GM12878 (cell line): Measurements from ENCODE around the gene UBE2D3. TPM values are rescaled to one million over a fixed set of nuclear protein-coding genes. Genes with fewer than 3 reads are reported as not detected.

Source experiments
- ATAC-seq: fragments of 200-7000 bp; cut with Tn5 transposase; 3 replicates; pipeline ENCODE4 v1.9.1; 2020; ENCODE audit warnings: mild to moderate bottlenecking, moderate library complexity
- BruUV-seq: library from RNA; stranded (reverse); fragments of 400-500 nt; replicated peaks from 2 replicates; lab custom pipeline; 2021; lab: Mats Ljungman, UMichigan
- CTCF ChIA-PET: fragments of 300-600 bp; sonication (Branson Sonifier 250); formaldehyde crosslinking; extraction: SDS; loops from one replicate; lab custom pipeline; 2021; ENCODE audit warnings: inconsistent platforms; lab: Yijun Ruan, JAX
- POLR2A ChIA-PET: fragments of 350-600 bp; formaldehyde crosslinking; extraction: SDS; loops from one replicate; lab custom pipeline; 2021; ENCODE audit warnings: inconsistent platforms; lab: Charles Lee
- RAD21 ChIA-PET: fragments of 300-600 bp; sonication (Branson Sonifier 250); formaldehyde crosslinking; loops from one replicate; lab custom pipeline; 2023; ENCODE audit warnings: antibody characterized with exemption; ENCODE audit not compliant: unreplicated experiment; lab: Charles Lee
- SMC1A ChIA-PET: fragments of 300-600 bp; sonication (Branson Sonifier 250); formaldehyde crosslinking; loops from one replicate; lab custom pipeline; 2023; ENCODE audit not compliant: unreplicated experiment, uncharacterized antibody; lab: Charles Lee
- DNase-seq: peaks from one replicate; pipeline ENCODE4 v3.0.0-alpha.2; 2011; ENCODE audit warnings: low read depth, low spot score
- FAIRE-seq: peaks from 3 replicates; lab custom pipeline; 2011; peaks lifted over from hg19 to GRCh38; lab: Jason Lieb, UNC
- H2AFZ ChIP-seq: 2 replicates; pipeline ENCODE4 v1.6.0; 2011; ENCODE audit warnings: low read depth, low read length, control low read depth; ENCODE audit not compliant: control insufficient read depth
- H3K27ac ChIP-seq: 2 replicates; pipeline ENCODE4 v1.5.1; 2011; ENCODE audit warnings: control low read depth; ENCODE audit not compliant: control insufficient read depth, insufficient read depth
- H3K27me3 ChIP-seq, 2 experiments: replicated peaks in 1 of 2; 2 replicates each; pipeline versions ENCODE4 v1.6.0 to v1.6.1; 2011; ENCODE audit warnings: low read length in 1 of 2; ENCODE audit not compliant: control insufficient read depth in 2 of 2, insufficient read depth in 2 of 2
- H3K36me3 ChIP-seq, 2 experiments: 2 replicates each; pipeline ENCODE4 v1.5.1; 2011; ENCODE audit warnings: low read length in 1 of 2; ENCODE audit not compliant: control insufficient read depth in 2 of 2, insufficient read depth in 2 of 2
- H3K4me1 ChIP-seq: 2 replicates; pipeline ENCODE4 v1.6.1; 2011; ENCODE audit warnings: mild to moderate bottlenecking, low read length, moderate library complexity, mixed read lengths; ENCODE audit not compliant: control insufficient read depth, insufficient read depth
- H3K4me2 ChIP-seq: 2 replicates; pipeline ENCODE4 v1.6.0; 2011; ENCODE audit warnings: control low read depth; ENCODE audit not compliant: control insufficient read depth, insufficient read depth
- H3K4me3 ChIP-seq: fragments of 200-600 bp; sonication (generic); 2 replicates; pipeline ENCODE4 v1.5.1; 2016
- H3K79me2 ChIP-seq: 2 replicates; pipeline ENCODE4 v1.6.0; 2011; ENCODE audit warnings: low read length; ENCODE audit not compliant: control insufficient read depth, insufficient read depth
- H3K9ac ChIP-seq: 2 replicates; pipeline ENCODE4 v1.8.0; 2011; ENCODE audit warnings: low read length, control low read depth, mixed read lengths; ENCODE audit not compliant: control insufficient read depth, insufficient read depth
- H3K9me3 ChIP-seq: replicated peaks from 3 replicates; pipeline ENCODE4 v1.5.1; 2011; ENCODE audit warnings: mild to moderate bottlenecking, low read length; ENCODE audit not compliant: control insufficient read depth, insufficient read depth
- H4K20me1 ChIP-seq: 2 replicates; pipeline ENCODE4 v1.6.0; 2011; ENCODE audit not compliant: control insufficient read depth, insufficient read depth
- CHD2 ChIP-seq: IDR thresholded peaks from 2 replicates; pipeline ENCODE4 v1.6.1; 2011; ENCODE audit warnings: low read depth, low read length, improper control_type of control experiment, borderline replicate concordance
- CREB1 ChIP-seq: IDR thresholded peaks from 2 replicates; pipeline ENCODE4 v1.6.1; 2012; ENCODE audit warnings: low read depth, mild to moderate bottlenecking, inconsistent platforms
- DPF2 ChIP-seq: fragments of 450-650 bp; IDR thresholded peaks from 2 replicates; pipeline ENCODE4 v1.6.1; 2017; ENCODE audit warnings: mild to moderate bottlenecking
- EGR1 ChIP-seq, 2 experiments: IDR thresholded peaks; 1 replicate in 1 of 2; 2 replicates in 1 of 2; pipeline ENCODE4 v1.6.1; 2011 to 2012; ENCODE audit warnings: low read depth in 2 of 2, low read length in 2 of 2, borderline replicate concordance in 1 of 2, mild to moderate bottlenecking in 1 of 2, moderate library complexity in 1 of 2
- HDAC6 ChIP-seq: fragments of 200-600 bp; sonication (generic); IDR thresholded peaks from one replicate; pipeline ENCODE4 v1.8.0; 2017; ENCODE audit warnings: antibody characterized with exemption; ENCODE audit not compliant: unreplicated experiment
- HDGF ChIP-seq: fragments of 450-650 bp; IDR thresholded peaks from 2 replicates; pipeline ENCODE4 v1.6.1; 2016; ENCODE audit warnings: antibody characterized with exemption
- MYC ChIP-seq: IDR thresholded peaks from 2 replicates; pipeline ENCODE4 v1.6.1; 2011; ENCODE audit warnings: mild to moderate bottlenecking, low read length, moderate library complexity, inconsistent platforms; ENCODE audit not compliant: insufficient read depth, insufficient replicate concordance, insufficient read length, severe bottlenecking
- NBN ChIP-seq: fragments of 450-650 bp; IDR thresholded peaks from 2 replicates; pipeline ENCODE4 v1.6.1; 2016
- NR2F1 ChIP-seq: fragments of 450-650 bp; conservative IDR thresholded peaks from 2 replicates; pipeline ENCODE4 v1.6.1; 2017; ENCODE audit warnings: mild to moderate bottlenecking
- NRF1 ChIP-seq: conservative IDR thresholded peaks from 2 replicates; pipeline ENCODE4 v1.6.1; 2011; ENCODE audit warnings: mild to moderate bottlenecking, low read depth, low read length, improper control_type of control experiment
- PML ChIP-seq: IDR thresholded peaks from 2 replicates; pipeline ENCODE4 v1.6.1; 2012; ENCODE audit warnings: low read length, inconsistent platforms
- POLR2AphosphoS5 ChIP-seq: IDR thresholded peaks from 2 replicates; pipeline ENCODE4 v1.6.1; 2011; ENCODE audit warnings: mild to moderate bottlenecking, low read length, inconsistent platforms
- RAD21 ChIP-seq: IDR thresholded peaks from 2 replicates; pipeline ENCODE4 v1.6.1; 2011; ENCODE audit warnings: mild to moderate bottlenecking, low read depth, low read length, moderate library complexity; ENCODE audit not compliant: insufficient read depth
- RAD51 ChIP-seq: fragments of 450-650 bp; IDR thresholded peaks from 2 replicates; pipeline ENCODE4 v1.6.1; 2016; ENCODE audit warnings: moderate library complexity, mild to moderate bottlenecking, inconsistent platforms
- STAT3 ChIP-seq: IDR thresholded peaks from 2 replicates; pipeline ENCODE4 v1.6.1; 2011; ENCODE audit warnings: low read depth, low read length, improper control_type of control experiment
- YY1 ChIP-seq: IDR thresholded peaks from 2 replicates; pipeline ENCODE4 v1.6.1; 2011; ENCODE audit warnings: low read depth, mild to moderate bottlenecking, low read length
- ZNF24 ChIP-seq: fragments of 450-650 bp; IDR thresholded peaks from 2 replicates; pipeline ENCODE4 v1.6.1; 2017; ENCODE audit warnings: antibody characterized with exemption, mild to moderate bottlenecking
- ZSCAN29 ChIP-seq: fragments of 450-650 bp; IDR thresholded peaks from 2 replicates; pipeline ENCODE4 v1.6.1; 2017; ENCODE audit warnings: mild to moderate bottlenecking, moderate library complexity
- WGBS: methylation state at CpG from one replicate; pipeline ENCODE4 v1.1.6; 2016; ENCODE audit warnings: low lambda C conversion rate; ENCODE audit not compliant: insufficient replicate concordance, insufficient coverage; ENCODE audit errors: missing lambda C conversion rate; 5-methylcytosine and 5-hydroxymethylcytosine counted together
- in situ Hi-C: fragments of 300-500 bp; cut with MboI; formaldehyde crosslinking; loops from 9 replicates; pipeline ENCODE4 v1.14.3; 2018; ENCODE audit warnings: mixed read lengths
- intact Hi-C: fragments of 100-400 bp; cut with micrococcal nuclease; formaldehyde crosslinking; loops from one replicate; pipeline ENCODE4 v1.14.2; 2022; ENCODE audit not compliant: unreplicated experiment
- polyA plus RNA-seq, 11 experiments: library from polyadenylated mRNA; depleted of rRNA in 4 of 11; unstranded in 6 of 11; stranded (reverse) in 5 of 11; fragments of >200 nt; fragmentation: Nextera tagmentation in 4 of 11; fragmentation: Illumina TruSeq in 1 of 11; extraction: Ambion mirVana in 4 of 11; extraction: Trizol in 1 of 11; gene quantifications; 1 replicate in 1 of 11; 2 replicates in 10 of 11; pipeline versions ENCODE4 v1.2.1 to v1.2.3, GENCODE V29; 2011 to 2016; ENCODE audit warnings: inconsistent platforms in 2 of 11, missing spikeins in 2 of 11, low read depth in 1 of 11
- total RNA-seq, 4 experiments: library from RNA; depleted of rRNA in 3 of 4; stranded (reverse); fragments of >200 nt in 3 of 4; fragmentation: Illumina TruSeq in 1 of 4; extraction: Trizol in 1 of 4; gene quantifications; 2 replicates each; pipeline versions ENCODE4 v1.2.1 to v1.2.3, GENCODE V29; 2013 to 2021
- TF ChIP-seq, protein P1 (sequence below): IDR thresholded peaks from 2 replicates; pipeline ENCODE4 v1.6.1; 2012; ENCODE audit warnings: low read depth, low read length, improper control_type of control experiment

Gene UBE2D3
- total and polyA plus RNA-seq, 10 of the 15 experiments (the other 5 are each of a cell fraction or from before 2014, with no cell fraction given), result 162 to 572 (median 395) TPM

GRCh38 chr4:102760645-102761295, 66.6 kb downstream of the UBE2D3 start, which contains the start of gene MANBA:
Gene MANBA (minus strand): TSS chr4:102760968. CDS start chr4:102760894, 74 bp downstream.
- in situ Hi-C loops (no loop called here), intact Hi-C loops (loop anchor here (1.0 to 5.0 kb wide), 2 partner anchors 73 to 107 kb away; partner anchors contain the start of gene CISD2)
- ATAC-seq (peak; percentile 94), DNase-seq (no peak), FAIRE-seq (no peak)
- Histone ChIP-seq H3K79me2 (peaks cover 43% of the 10 kb centered on the region), H3K9ac (peak within 1 kb of the TSS; percentile 88), H3K36me3 (no peaks in the 10 kb centered on the region), H3K27ac (peak within 1 kb of the TSS; percentile 85), H3K4me1 (no peaks in the 10 kb centered on the region; the same call in 1 of the 2 replicates), H4K20me1 (no peaks in the 10 kb centered on the region), H3K9me3 (peaks cover 1% of the 10 kb centered on the region; the same call in 1 of the 3 replicates), H3K4me3 (peak within 1 kb of the TSS; percentile 98), H3K27me3 (no peaks in the 10 kb centered on the region), H2AFZ (peak within 1 kb of the TSS; percentile 99), H3K4me2 (peak within 1 kb of the TSS; percentile 84)
- SMC1A ChIA-PET, result interaction anchor here (0.8 to 2.0 kb wide), 15 partner anchors 11 to 143 kb away, joined by 3 to 12 read pairs (median 4); partner anchors contain the start of gene UBE2D3
- no TSS peak for BruUV-seq
- RAD21 ChIA-PET, result interaction anchor here (0.6 to 2.1 kb wide), 21 partner anchors 11 to 330 kb away, joined by 3 to 27 read pairs (median 3); partner anchors contain the start of gene UBE2D3
- CTCF ChIA-PET, result interaction anchor here (0.6 to 1.5 kb wide), 12 partner anchors 11 to 416 kb away, joined by 3 to 6 read pairs (median 3); partner anchors contain the start of genes SLC39A8 and UBE2D3
- POLR2A ChIA-PET, result interaction anchor here (0.6 to 2.2 kb wide), 22 partner anchors 10 to 259 kb away, joined by 3 to 11 read pairs (median 4); partner anchors contain the start of genes CISD2, SLC9B1 and UBE2D3
- under 1% methylated on average over 38 of the region's 60 CpGs for WGBS
- TF ChIP-seq POLR2AphosphoS5, result peak; percentile 81; the same call in 1 of the 2 replicates
- TF ChIP-seq HDAC6, result no peak
- TF ChIP-seq DPF2, result peak; percentile 69; the same call in 1 of the 2 replicates
- TF ChIP-seq NRF1, result peak; percentile 48; the same call in 1 of the 2 replicates
- TF ChIP-seq YY1, result no peak; the same call in 1 of the 2 replicates
- TF ChIP-seq HDGF, result peak; percentile 90
- TF ChIP-seq STAT3, result no peak
- TF ChIP-seq RAD51, result peak; percentile 40
- TF ChIP-seq ZNF24, result no peak
- TF ChIP-seq NR2F1, result no peak; the same call in 1 of the 2 replicates
- TF ChIP-seq CHD2, result peak; percentile 26; the same call in 1 of the 2 replicates
- TF ChIP-seq PML, result no peak; the same call in 1 of the 2 replicates
- no peak for TF ChIP-seq RAD21
- no peak for TF ChIP-seq ZSCAN29
- TF ChIP-seq NBN, result peak; percentile 76; the same call in 1 of the 2 replicates
- no peak; the same call in 1 of the 2 replicates for TF ChIP-seq CREB1
- TF ChIP-seq MYC, result peak; percentile 87
- TF ChIP-seq, protein P1, sequence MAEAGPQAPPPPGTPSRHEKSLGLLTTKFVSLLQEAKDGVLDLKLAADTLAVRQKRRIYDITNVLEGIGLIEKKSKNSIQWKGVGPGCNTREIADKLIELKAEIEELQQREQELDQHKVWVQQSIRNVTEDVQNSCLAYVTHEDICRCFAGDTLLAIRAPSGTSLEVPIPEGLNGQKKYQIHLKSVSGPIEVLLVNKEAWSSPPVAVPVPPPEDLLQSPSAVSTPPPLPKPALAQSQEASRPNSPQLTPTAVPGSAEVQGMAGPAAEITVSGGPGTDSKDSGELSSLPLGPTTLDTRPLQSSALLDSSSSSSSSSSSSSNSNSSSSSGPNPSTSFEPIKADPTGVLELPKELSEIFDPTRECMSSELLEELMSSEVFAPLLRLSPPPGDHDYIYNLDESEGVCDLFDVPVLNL, result 0 out of 2 replicates have a peak, but pooled peaks have one; percentile 7
- TF ChIP-seq EGR1 (IDR thresholded peaks at IDR 0.05; ENCODE audit: borderline replicate concordance in 1 of 2, low read depth in 2 of 2, low read length in 2 of 2), result 0 out of 3 replicates have a peak, but pooled peaks of 1 of the 2 experiments have one; percentile 40
